Neural progenitor cell (in vitro differentiated cells): Measurements from ENCODE around the gene MRPL38.

Experiments used
- EZH2 ChIP-seq: fragments of 200-600 bp; sonication (generic); IDR thresholded peaks from 2 replicates; pipeline ENCODE4 v1.6.1; 2017; ENCODE audit warnings: antibody characterized with exemption, mild to moderate bottlenecking, moderate library complexity
- TF ChIP-seq, protein P1 (sequence below): fragments of 200-600 bp; sonication (generic); IDR thresholded peaks from 2 replicates; pipeline ENCODE4 v1.5.1; 2017; ENCODE audit warnings: antibody characterized with exemption, mild to moderate bottlenecking

DNA sequence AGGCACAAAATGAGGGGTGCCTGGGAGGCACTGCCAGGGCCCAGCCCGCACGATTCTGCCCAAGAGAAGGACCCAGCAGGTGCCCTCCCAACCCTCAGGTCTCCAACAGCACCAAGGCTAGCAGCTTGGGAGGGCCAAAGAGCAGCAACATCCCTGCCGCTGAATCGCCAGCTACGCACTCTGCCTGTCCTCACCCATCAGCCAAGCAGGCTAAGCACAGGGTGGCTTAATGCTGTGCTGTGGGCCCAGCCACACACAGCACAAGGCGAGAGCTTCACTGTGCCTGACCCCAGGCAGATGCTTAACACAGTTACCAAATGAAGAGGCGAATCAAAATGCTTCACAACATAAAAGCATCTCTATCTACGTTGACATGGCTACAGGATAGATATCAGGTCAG lies 10.6 kb upstream of the MRPL38 start:
- TF ChIP-seq, protein P1, sequence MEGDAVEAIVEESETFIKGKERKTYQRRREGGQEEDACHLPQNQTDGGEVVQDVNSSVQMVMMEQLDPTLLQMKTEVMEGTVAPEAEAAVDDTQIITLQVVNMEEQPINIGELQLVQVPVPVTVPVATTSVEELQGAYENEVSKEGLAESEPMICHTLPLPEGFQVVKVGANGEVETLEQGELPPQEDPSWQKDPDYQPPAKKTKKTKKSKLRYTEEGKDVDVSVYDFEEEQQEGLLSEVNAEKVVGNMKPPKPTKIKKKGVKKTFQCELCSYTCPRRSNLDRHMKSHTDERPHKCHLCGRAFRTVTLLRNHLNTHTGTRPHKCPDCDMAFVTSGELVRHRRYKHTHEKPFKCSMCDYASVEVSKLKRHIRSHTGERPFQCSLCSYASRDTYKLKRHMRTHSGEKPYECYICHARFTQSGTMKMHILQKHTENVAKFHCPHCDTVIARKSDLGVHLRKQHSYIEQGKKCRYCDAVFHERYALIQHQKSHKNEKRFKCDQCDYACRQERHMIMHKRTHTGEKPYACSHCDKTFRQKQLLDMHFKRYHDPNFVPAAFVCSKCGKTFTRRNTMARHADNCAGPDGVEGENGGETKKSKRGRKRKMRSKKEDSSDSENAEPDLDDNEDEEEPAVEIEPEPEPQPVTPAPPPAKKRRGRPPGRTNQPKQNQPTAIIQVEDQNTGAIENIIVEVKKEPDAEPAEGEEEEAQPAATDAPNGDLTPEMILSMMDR = no peak
- TF ChIP-seq EZH2 = no peak
